SK-N-SH (cell line): ENCODE results near the gene CHID1. TPM values are rescaled to one million over a fixed set of nuclear protein-coding genes. Genes with fewer than 3 reads are reported as not detected.

Experiments used
- CTCF ChIA-PET: fragments of 300-600, 350-600 bp; formaldehyde crosslinking; extraction: SDS; loops from one replicate; lab custom pipeline; 2021; lab: Yijun Ruan, JAX
- POLR2A ChIA-PET: fragments of 350-600 bp; sonication (Branson Sonifier 250); formaldehyde crosslinking; extraction: SDS; loops from one replicate; lab custom pipeline; 2020; ENCODE audit warnings: antibody characterized with exemption, inconsistent platforms; lab: Yijun Ruan, JAX
- DNase-seq: peaks from one replicate; pipeline ENCODE4 v3.0.0; 2012
- H2AFZ ChIP-seq: fragments of 200-600 bp; sonication (generic); 2 replicates; pipeline ENCODE4 v1.8.1; 2016; ENCODE audit warnings: antibody characterized with exemption, mild to moderate bottlenecking, low read depth
- H3F3A ChIP-seq: fragments of 200-600 bp; sonication (generic); replicated peaks from 2 replicates; pipeline ENCODE3; 2016; ENCODE audit warnings: antibody characterized with exemption, mild to moderate bottlenecking; ENCODE audit not compliant: insufficient read depth
- H3K27ac ChIP-seq, 2 experiments: fragments of 200-500 bp in 1 of 2; fragments of 200-600 bp in 1 of 2; sonication (Bioruptor generic) in 1 of 2; sonication (generic), shearing (Covaris generic) in 1 of 2; 2 replicates each; pipeline versions ENCODE4 v1.5.1 to v1.6.1; 2014 to 2016; ENCODE audit warnings: low read depth in 2 of 2, inconsistent platforms in 1 of 2, low read length in 1 of 2, mild to moderate bottlenecking in 1 of 2, mixed read lengths in 1 of 2
- H3K27me3 ChIP-seq: fragments of 200-600 bp; sonication (generic), shearing (Covaris generic); 2 replicates; pipeline ENCODE4 v1.6.1; 2016; ENCODE audit warnings: mixed run types; ENCODE audit not compliant: insufficient read depth
- H3K36me3 ChIP-seq, 2 experiments: fragments of 200-500 bp in 1 of 2; fragments of 200-600 bp in 1 of 2; sonication (Bioruptor generic) in 1 of 2; sonication (generic) in 1 of 2; replicated peaks in 1 of 2; 2 replicates each; pipeline versions ENCODE3 to v1.5.1; 2014 to 2016; ENCODE audit warnings: low read length in 1 of 2, mild to moderate bottlenecking in 1 of 2; ENCODE audit not compliant: insufficient read depth in 2 of 2, control insufficient read depth in 1 of 2
- H3K4me1 ChIP-seq, 2 experiments: fragments of 200-500 bp in 1 of 2; fragments of 200-600 bp in 1 of 2; sonication (Bioruptor generic) in 1 of 2; sonication (generic), shearing (Covaris generic) in 1 of 2; 2 replicates each; pipeline versions ENCODE4 v1.5.1 to v1.6.1; 2014 to 2016; ENCODE audit warnings: low read depth in 1 of 2, low read length in 1 of 2, mixed run types in 1 of 2; ENCODE audit not compliant: insufficient read depth in 2 of 2, control insufficient read depth in 1 of 2
- H3K4me2 ChIP-seq: fragments of 200-600 bp; sonication (generic), shearing (Covaris generic); 2 replicates; pipeline ENCODE4 v1.6.1; 2017; ENCODE audit warnings: mixed run types
- H3K4me3 ChIP-seq, 2 experiments: fragments of 200-500 bp in 1 of 2; fragments of 200-600 bp in 1 of 2; sonication (Bioruptor generic) in 1 of 2; sonication (generic), shearing (Covaris generic) in 1 of 2; 2 replicates each; pipeline versions ENCODE4 v1.5.1 to v1.8.1; 2014 to 2016; ENCODE audit warnings: low read depth in 2 of 2, inconsistent platforms in 1 of 2, low read length in 1 of 2, mild to moderate bottlenecking in 1 of 2, mixed read lengths in 1 of 2, moderate library complexity in 1 of 2
- H3K79me2 ChIP-seq: fragments of 200-600 bp; sonication (generic); 2 replicates; pipeline ENCODE4 v1.8.1; 2017; ENCODE audit warnings: mild to moderate bottlenecking; ENCODE audit not compliant: insufficient read depth
- H3K9ac ChIP-seq: fragments of 200-600 bp; sonication (generic); 2 replicates; pipeline ENCODE4 v1.6.1; 2017; ENCODE audit warnings: mixed run types
- H3K9me2 ChIP-seq: fragments of 200-600 bp; sonication (generic); 2 replicates; pipeline ENCODE4 v1.6.1; 2017; ENCODE audit warnings: mixed run types
- H3K9me3 ChIP-seq: fragments of 200-600 bp; sonication (generic); 2 replicates; pipeline ENCODE4 v1.6.1; 2017; ENCODE audit warnings: mixed run types, mild to moderate bottlenecking, moderate library complexity
- H4K20me1 ChIP-seq: fragments of 200-600 bp; sonication (generic); 2 replicates; pipeline ENCODE4 v1.6.1; 2017; ENCODE audit warnings: mild to moderate bottlenecking, mixed run types; ENCODE audit not compliant: insufficient read depth
- GATA2 ChIP-seq: sonication (generic); formaldehyde crosslinking; IDR thresholded peaks from 2 replicates; pipeline ENCODE4 v1.5.0; 2020; ENCODE audit warnings: mild to moderate bottlenecking, missing genetic modification reagents
- NFIC ChIP-seq: IDR thresholded peaks from 2 replicates; pipeline ENCODE4 v1.4.0; 2012; ENCODE audit warnings: borderline replicate concordance
- RCOR1 ChIP-seq: fragments of 150-350 bp; IDR thresholded peaks from 2 replicates; pipeline ENCODE4 v1.6.1; 2017; ENCODE audit warnings: antibody characterized with exemption, low read length
- RFX5 ChIP-seq: IDR thresholded peaks from 2 replicates; pipeline ENCODE4 v1.6.1; 2012; ENCODE audit warnings: mild to moderate bottlenecking, improper control_type of control experiment, low read length
- YY1 ChIP-seq: IDR thresholded peaks from 2 replicates; pipeline ENCODE4 v1.4.0; 2012; ENCODE audit warnings: low read depth, mild to moderate bottlenecking
- WGBS: methylation state at CpG from one replicate; pipeline ENCODE4 v1.1.6; 2017; ENCODE audit warnings: low lambda C conversion rate; 5-methylcytosine and 5-hydroxymethylcytosine counted together
- polyA plus RNA-seq, 3 experiments: library from polyadenylated mRNA; depleted of rRNA; stranded (reverse); fragments of >200 nt; gene quantifications; 2 replicates each; pipeline ENCODE4 v1.2.3, GENCODE V29; 2012
- small RNA-seq, 7 experiments: library from RNA; depleted of rRNA; stranded (forward); fragments of <200 nt; gene quantifications; one replicate each; pipeline ENCODE3, GENCODE V24; 2012

Gene CHID1
- polyA plus RNA-seq, 1 of the 3 experiments (the other 2 are of a cell fraction), result 231 TPM

DNA sequence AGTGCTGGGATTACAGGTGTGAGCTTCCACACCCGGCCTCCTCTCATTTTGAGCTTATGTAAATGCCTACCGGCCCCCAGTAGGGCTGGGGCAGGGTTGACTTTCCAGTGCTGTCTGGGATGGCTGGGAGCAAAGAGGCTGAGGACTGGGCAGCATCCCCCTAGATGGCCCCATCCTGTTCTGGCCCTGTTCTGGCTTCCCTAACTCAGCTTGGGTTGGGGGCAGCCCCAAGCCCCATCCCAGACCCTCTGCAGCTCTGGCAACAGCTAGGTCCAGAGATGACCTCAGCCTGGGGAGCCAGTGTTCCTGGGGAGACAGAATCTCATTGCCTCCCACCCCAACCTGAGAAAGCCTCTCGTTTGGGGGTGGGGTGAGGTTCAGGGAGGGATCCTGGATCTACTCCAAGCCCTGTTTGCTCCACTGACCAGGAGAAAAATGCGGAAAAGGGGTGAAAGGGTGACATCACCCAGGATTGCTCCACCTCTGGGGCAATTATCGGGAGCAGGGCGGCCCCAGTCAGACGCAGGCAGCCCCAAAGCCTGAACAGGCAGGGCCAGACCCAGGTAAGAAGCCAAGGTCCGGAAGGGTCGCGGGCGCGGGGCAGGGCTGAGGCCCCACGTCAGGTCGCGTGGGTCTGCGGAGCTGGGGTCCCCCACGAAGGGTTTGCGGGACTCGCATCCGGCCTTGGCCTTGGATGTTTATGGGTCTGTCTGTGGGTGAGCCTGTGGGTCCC lies 92.0 kb downstream of the CHID1 start, which contains the start of gene PNPLA2:
PNPLA2 (plus strand) TSS at position 519 of the 733 bp plus-strand sequence. CDS start 805 bp downstream, outside the sequence.
- Histone ChIP-seq H3K79me2 (peaks cover 26% of the 10 kb centered on the region), H3F3A (peaks cover 20% of the 10 kb centered on the region), H2AFZ (peak within 1 kb of the TSS; percentile 82; the same call in 1 of the 2 replicates), H3K27ac (peak within 1 kb of the TSS; percentile 73 to 75), H3K4me1 (peaks cover 14 to 26% of the 10 kb centered on the region in 2 experiments; a peak in 3 of 4 replicates), H4K20me1 (peaks cover 28% of the 10 kb centered on the region), H3K27me3 (no peaks in the 10 kb centered on the region), H3K9me3 (no peaks in the 10 kb centered on the region), H3K4me3 (peak within 1 kb of the TSS; percentile 71 to 79), H3K36me3 (peaks cover 3 to 5% of the 10 kb centered on the region in 2 experiments), H3K4me2 (peak within 1 kb of the TSS; percentile 98), H3K9me2 (no peaks in the 10 kb centered on the region), H3K9ac (peak within 1 kb of the TSS; percentile 83)
- 59% methylated on average over 18 of the region's 20 CpGs for WGBS
- ChIA-PET POLR2A (interaction anchor here (0.7 to 2.7 kb wide), 15 partner anchors 9 to 123 kb away, joined by 3 to 34 read pairs (median 6); partner anchors contain the start of genes CD151, CEND1, CRACR2B and DEAF1), CTCF (interaction anchor here (0.8 to 1.7 kb wide), 10 partner anchors 9 to 123 kb away, joined by 3 to 9 read pairs (median 4); partner anchors contain the start of genes CD151, CRACR2B, DEAF1 and RPLP2)
- DNase-seq, result no peak
- TF ChIP-seq NFIC (no peak), RFX5 (no peak), RCOR1 (no peak), YY1 (no peak), GATA2 (CRISPR knock-in tag) (no peak)

Small RNA genes within 50 kb of the gene (small RNA-seq; reads per million reads assigned to genes)
- 0 reads per million in 7 experiments for gene RNU6-1025P

Other genes with a start within 250 kb of the CHID1 start
- 36.0 and 40.6 TPM in 2 replicates for gene DEAF1, start 215.6 kb downstream of the CHID1 start, polyA plus RNA-seq (2012; rRNA removed)
- gene TMEM80, start 215.0 kb downstream of the CHID1 start, polyA plus RNA-seq (2012; rRNA removed), result 40.4 and 51.0 TPM in 2 replicates
- gene EPS8L2, start 204.6 kb downstream of the CHID1 start, polyA plus RNA-seq (2012; rRNA removed), result 0.67 and 0.74 TPM in 2 replicates
- gene TALDO1, start 163.3 kb downstream of the CHID1 start, polyA plus RNA-seq (2012; rRNA removed), result 78.4 and 103 TPM in 2 replicates
- 72.9 and 86.2 TPM in 2 replicates for gene GATD1, start 133.3 kb downstream of the CHID1 start, polyA plus RNA-seq (2012; rRNA removed)
- gene CEND1, start 120.7 kb downstream of the CHID1 start, polyA plus RNA-seq (2012; rRNA removed), result 2.9 and 3.6 TPM in 2 replicates
- 40.2 and 50.9 TPM in 2 replicates for gene SLC25A22, start 112.5 kb downstream of the CHID1 start, polyA plus RNA-seq (2012; rRNA removed)
- gene PIDD1, start 105.6 kb downstream of the CHID1 start, polyA plus RNA-seq (2012; rRNA removed), result 25.5 and 27.4 TPM in 2 replicates
- gene RPLP2, start 100.8 kb downstream of the CHID1 start, polyA plus RNA-seq (2012; rRNA removed), result 390 and 799 TPM in 2 replicates
- gene PNPLA2, start 91.9 kb downstream of the CHID1 start, polyA plus RNA-seq (2012; rRNA removed), result 47.7 and 60.3 TPM in 2 replicates
- gene CRACR2B, start 82.9 kb downstream of the CHID1 start, polyA plus RNA-seq (2012; rRNA removed), result 0.94 and 1.1 TPM in 2 replicates
- 922 and 1,149 TPM in 2 replicates for gene CD151, start 77.9 kb downstream of the CHID1 start, polyA plus RNA-seq (2012; rRNA removed)
- gene POLR2L, start 68.3 kb downstream of the CHID1 start, polyA plus RNA-seq (2012; rRNA removed), result 287 and 540 TPM in 2 replicates
- 201 and 226 TPM in 2 replicates for gene TSPAN4, start 68.0 kb downstream of the CHID1 start, polyA plus RNA-seq (2012; rRNA removed)
- 36.3 and 42.7 TPM in 2 replicates for gene AP2A2, start 15.1 kb upstream of the CHID1 start, polyA plus RNA-seq (2012; rRNA removed)
- gene MUC6, start 125.9 kb upstream of the CHID1 start, polyA plus RNA-seq (2012; rRNA removed), result not detected in 2 replicates
- gene MUC2, start 164.1 kb upstream of the CHID1 start, polyA plus RNA-seq (2012; rRNA removed), result not detected in 2 replicates
- gene MUC5AC, start 247.1 kb upstream of the CHID1 start, polyA plus RNA-seq (2012; rRNA removed), result not detected in 2 replicates